Measurements from ENCODE around the gene ZNF333. TPM values are rescaled to one million over a fixed set of nuclear protein-coding genes. Genes with fewer than 3 reads are reported as not detected.
"Not testable (repeated sequence)": the region's sequence is repeated elsewhere in the genome, so short reads cannot be mapped to it uniquely, and the experiment has no call there.

ZNF333 gene
- total and polyA plus RNA-seq, 2 donors (not counting 3 experiments of a cell fraction or from before 2014, with no cell fraction given), result 11.1 to 19.7 TPM

DNA sequence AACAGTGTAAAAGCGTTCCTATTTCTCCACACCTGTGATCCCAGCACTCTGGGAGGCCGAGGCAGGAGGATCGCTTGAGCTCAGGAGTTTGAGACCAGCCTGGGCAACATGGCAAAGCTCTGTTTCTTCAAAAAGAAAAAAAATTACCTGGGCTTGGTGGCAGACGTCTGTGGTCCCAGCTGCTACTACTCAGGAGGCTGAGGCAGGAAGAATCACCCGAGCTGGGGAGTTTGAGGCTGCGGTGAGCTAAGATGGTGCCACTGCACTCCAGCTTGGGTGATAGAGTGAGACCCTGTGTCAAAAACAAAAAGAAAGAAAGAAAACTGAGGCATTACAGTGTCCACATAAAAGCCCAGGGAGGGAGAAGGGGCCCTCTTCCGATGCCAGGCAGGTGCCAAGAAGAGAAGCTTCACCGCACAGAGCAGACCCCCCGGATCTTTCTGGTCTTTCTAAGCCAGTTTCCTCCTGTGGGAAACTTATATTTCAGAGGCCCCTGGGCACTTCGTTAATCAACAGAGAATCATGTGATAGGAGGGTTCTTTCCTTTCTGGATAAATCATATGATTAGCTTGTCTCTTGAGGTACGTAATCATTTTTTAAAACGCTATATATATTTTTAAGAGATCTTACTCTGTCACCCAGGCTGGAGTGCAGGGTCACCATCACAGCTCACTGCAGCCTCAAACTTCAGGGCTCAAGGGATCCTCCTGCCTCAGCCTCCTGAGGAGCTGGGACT is 88.4 kb downstream of the ZNF333 start, which contains the start of gene ADGRE2:
ADGRE2 (minus strand) TSS at position 451 of the 736 bp plus-strand sequence. CDS start 1,804 bp downstream, outside the sequence.
- H3K9me3 ChIP-seq (replicated peaks; ENCODE audit: control insufficient read depth, insufficient read depth, low read length); H3K27ac ChIP-seq (ENCODE audit: insufficient read depth, low read depth, low read length); H3K4me2 ChIP-seq (ENCODE audit: insufficient read depth, low read length); H4K20me1 ChIP-seq (replicated peaks; ENCODE audit: control insufficient read depth, extremely low read depth, insufficient read depth, low read length); H3K4me3 ChIP-seq (replicated peaks in 1 of 3; ENCODE audit: insufficient read depth in 1 of 3, low read depth in 1 of 3, low read length in 3 of 3); POLR2A ChIA-PET; H2AFZ ChIP-seq (ENCODE audit: low read depth, low read length); H3K4me1 ChIP-seq (ENCODE audit: control insufficient read depth, extremely low read depth, insufficient read depth, low read length); dilution Hi-C loops (cut with MboI; ENCODE audit: extremely low pct_ligation_motif_present, low sequenced_read_pairs); intact Hi-C loops (cut with micrococcal nuclease); BruUV-seq (replicated peaks); FAIRE-seq; H3K9ac ChIP-seq (replicated peaks; ENCODE audit: extremely low read depth, insufficient read depth, low read length); H3K27me3 ChIP-seq (ENCODE audit: control insufficient read depth in 2 of 2, insufficient read depth in 2 of 2, low read length in 2 of 2); H3K79me2 ChIP-seq (ENCODE audit: control insufficient read depth, insufficient read depth, low read length); H3K9me1 ChIP-seq (replicated peaks; ENCODE audit: control insufficient read depth, extremely low read depth, insufficient read depth, low read length); H3K36me3 ChIP-seq (ENCODE audit: control insufficient read depth in 2 of 2, extremely low read depth in 1 of 2, insufficient read depth in 2 of 2, low read length in 2 of 2); DNase-seq (ENCODE audit: low read depth, low spot score): not testable (repeated sequence)
- CTCF ChIA-PET, result interaction anchor here (1.0 kb wide), 1 partner anchor 52 kb away, joined by 3 read pairs; no protein-coding TSS in a partner anchor

DNA sequence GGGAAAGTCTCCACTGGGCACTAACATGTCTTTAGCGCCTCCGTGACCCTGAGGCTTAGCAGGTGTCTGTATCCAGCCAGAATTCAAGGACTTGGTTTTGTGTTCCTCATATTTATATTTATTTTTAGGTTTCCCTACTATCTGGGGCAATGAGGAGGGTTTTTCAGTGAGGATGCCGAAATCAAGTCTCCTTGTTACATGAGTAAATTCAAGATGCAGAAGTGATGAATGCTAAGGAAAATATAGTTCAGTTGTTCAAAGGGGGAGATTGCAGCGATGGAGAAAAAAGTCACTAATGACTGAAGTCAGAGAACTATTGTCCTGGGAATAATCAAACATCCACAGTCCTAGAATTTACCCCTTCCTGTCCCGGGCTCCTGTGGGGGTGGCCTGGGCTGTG is 89.3 kb downstream of the ZNF333 start:
- no TSS peak for BruUV-seq (replicated peaks)
- no peaks in the 10 kb centered on the region for H3K27me3 ChIP-seq (ENCODE audit: control insufficient read depth in 2 of 2, insufficient read depth in 2 of 2, low read length in 2 of 2)
- no peak for DNase-seq (ENCODE audit: low read depth, low spot score)
- no peaks in the 10 kb centered on the region for H4K20me1 ChIP-seq (replicated peaks; ENCODE audit: control insufficient read depth, extremely low read depth, insufficient read depth, low read length)
- TF ChIP-seq EZH2 (IDR thresholded peaks at IDR 0.05; ENCODE audit: borderline replicate concordance, low read depth, low read length, severe bottlenecking), result no peak
- no peaks in the 10 kb centered on the region for H3K4me1 ChIP-seq (ENCODE audit: control insufficient read depth, extremely low read depth, insufficient read depth, low read length)
- no peaks in the 10 kb centered on the region for H3K9me3 ChIP-seq (replicated peaks; ENCODE audit: control insufficient read depth, insufficient read depth, low read length)
- FAIRE-seq, result no peak
- H3K36me3 ChIP-seq (ENCODE audit: control insufficient read depth in 2 of 2, extremely low read depth in 1 of 2, insufficient read depth in 2 of 2, low read length in 2 of 2), result no peaks in the 10 kb centered on the region
- H3K79me2 ChIP-seq (ENCODE audit: control insufficient read depth, insufficient read depth, low read length), result no peaks in the 10 kb centered on the region
- H3K4me3 ChIP-seq (replicated peaks in 1 of 3; ENCODE audit: insufficient read depth in 1 of 3, low read depth in 1 of 3, low read length in 3 of 3), result no peak overlapping the region
- ChIA-PET POLR2A (no interaction called here), CTCF (interaction anchor here (1.0 kb wide), 1 partner anchor 52 kb away, joined by 3 read pairs; no protein-coding TSS in a partner anchor)
- H3K9me1 ChIP-seq (replicated peaks; ENCODE audit: control insufficient read depth, extremely low read depth, insufficient read depth, low read length), result no peaks in the 10 kb centered on the region
- dilution Hi-C loops (cut with MboI; ENCODE audit: extremely low pct_ligation_motif_present, low sequenced_read_pairs), result no loop called here
- no peak overlapping the region for H2AFZ ChIP-seq (ENCODE audit: low read depth, low read length)
- intact Hi-C loops (cut with micrococcal nuclease), result no loop called here
- no peak overlapping the region for H3K4me2 ChIP-seq (ENCODE audit: insufficient read depth, low read length)
- no peak overlapping the region for H3K27ac ChIP-seq (ENCODE audit: insufficient read depth, low read depth, low read length)
- no peak overlapping the region for H3K9ac ChIP-seq (replicated peaks; ENCODE audit: extremely low read depth, insufficient read depth, low read length)

GRCh38 chr19:14780622-14781225 is 90.9 kb downstream of the ZNF333 start:
- FAIRE-seq; dilution Hi-C loops (cut with MboI; ENCODE audit: extremely low pct_ligation_motif_present, low sequenced_read_pairs): not testable (repeated sequence)

More at GRCh38 chr19:14780622-14781225, 90.9 kb downstream of the ZNF333 start:
- H3K4me3 ChIP-seq (replicated peaks in 1 of 3; ENCODE audit: insufficient read depth in 1 of 3, low read depth in 1 of 3, low read length in 3 of 3); H3K36me3 ChIP-seq (ENCODE audit: control insufficient read depth in 2 of 2, extremely low read depth in 1 of 2, insufficient read depth in 2 of 2, low read length in 2 of 2); H3K9me3 ChIP-seq (replicated peaks; ENCODE audit: control insufficient read depth, insufficient read depth, low read length); H2AFZ ChIP-seq (ENCODE audit: low read depth, low read length); intact Hi-C loops (cut with micrococcal nuclease); H3K27ac ChIP-seq (ENCODE audit: insufficient read depth, low read depth, low read length); H3K27me3 ChIP-seq (ENCODE audit: control insufficient read depth in 2 of 2, insufficient read depth in 2 of 2, low read length in 2 of 2); DNase-seq (ENCODE audit: low read depth, low spot score); H3K9ac ChIP-seq (replicated peaks; ENCODE audit: extremely low read depth, insufficient read depth, low read length); H3K4me2 ChIP-seq (ENCODE audit: insufficient read depth, low read length); H3K4me1 ChIP-seq (ENCODE audit: control insufficient read depth, extremely low read depth, insufficient read depth, low read length); H3K9me1 ChIP-seq (replicated peaks; ENCODE audit: control insufficient read depth, extremely low read depth, insufficient read depth, low read length); H4K20me1 ChIP-seq (replicated peaks; ENCODE audit: control insufficient read depth, extremely low read depth, insufficient read depth, low read length); POLR2A ChIA-PET; BruUV-seq (replicated peaks); H3K79me2 ChIP-seq (ENCODE audit: control insufficient read depth, insufficient read depth, low read length): not testable (repeated sequence)
- CTCF ChIA-PET, result interaction anchor here (0.7 kb wide), 1 partner anchor 406 kb away, joined by 3 read pairs; no protein-coding TSS in a partner anchor
